PC-3 (cell line): ENCODE results near the gene DGCR2.

Source experiments
- EZH2 ChIP-seq: fragments of 300-600 bp; sonication (generic); IDR thresholded peaks from one replicate; pipeline ENCODE4 v1.6.1; 2017; ENCODE audit warnings: antibody characterized with exemption, mild to moderate bottlenecking, low read length; ENCODE audit not compliant: unreplicated experiment
- TF ChIP-seq, protein P1 (sequence below): fragments of 300-600 bp; sonication (generic); conservative IDR thresholded peaks from 2 replicates; pipeline ENCODE4 v1.5.1; 2017; ENCODE audit warnings: antibody characterized with exemption, low read depth, mild to moderate bottlenecking, low read length

DNA sequence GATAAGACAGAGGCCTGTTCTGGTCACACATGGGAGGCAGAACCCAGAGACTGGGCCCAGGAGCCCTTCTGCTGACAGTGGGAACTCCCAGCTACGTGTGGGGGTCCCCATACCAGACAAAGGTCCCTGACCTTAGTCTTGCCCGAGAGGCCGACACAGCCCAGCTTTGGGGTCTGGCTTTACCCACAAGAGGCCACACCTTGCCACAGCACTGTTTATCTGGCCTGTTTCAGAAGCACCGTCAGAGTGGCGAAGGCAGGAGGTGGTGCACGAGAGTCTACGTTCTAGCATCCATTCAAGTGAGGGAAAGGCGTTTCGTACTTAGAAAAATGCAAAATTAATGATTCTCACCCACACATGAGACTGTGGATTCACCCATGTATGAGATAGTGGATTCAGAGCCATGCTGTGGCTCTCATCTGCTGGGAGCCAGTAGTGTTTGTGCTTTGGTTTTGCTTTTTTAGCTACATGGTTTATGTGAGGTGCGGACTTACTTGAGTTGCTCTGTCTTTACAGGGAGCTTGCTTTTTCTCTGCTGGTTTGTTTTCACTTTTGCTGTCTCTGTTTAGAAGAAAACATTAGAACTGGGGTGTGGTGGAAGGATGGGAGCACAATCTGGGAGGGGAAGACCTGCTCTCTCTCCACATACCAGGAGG is 129.5 kb downstream of the DGCR2 start:
- no peak for TF ChIP-seq EZH2
- TF ChIP-seq, protein P1, sequence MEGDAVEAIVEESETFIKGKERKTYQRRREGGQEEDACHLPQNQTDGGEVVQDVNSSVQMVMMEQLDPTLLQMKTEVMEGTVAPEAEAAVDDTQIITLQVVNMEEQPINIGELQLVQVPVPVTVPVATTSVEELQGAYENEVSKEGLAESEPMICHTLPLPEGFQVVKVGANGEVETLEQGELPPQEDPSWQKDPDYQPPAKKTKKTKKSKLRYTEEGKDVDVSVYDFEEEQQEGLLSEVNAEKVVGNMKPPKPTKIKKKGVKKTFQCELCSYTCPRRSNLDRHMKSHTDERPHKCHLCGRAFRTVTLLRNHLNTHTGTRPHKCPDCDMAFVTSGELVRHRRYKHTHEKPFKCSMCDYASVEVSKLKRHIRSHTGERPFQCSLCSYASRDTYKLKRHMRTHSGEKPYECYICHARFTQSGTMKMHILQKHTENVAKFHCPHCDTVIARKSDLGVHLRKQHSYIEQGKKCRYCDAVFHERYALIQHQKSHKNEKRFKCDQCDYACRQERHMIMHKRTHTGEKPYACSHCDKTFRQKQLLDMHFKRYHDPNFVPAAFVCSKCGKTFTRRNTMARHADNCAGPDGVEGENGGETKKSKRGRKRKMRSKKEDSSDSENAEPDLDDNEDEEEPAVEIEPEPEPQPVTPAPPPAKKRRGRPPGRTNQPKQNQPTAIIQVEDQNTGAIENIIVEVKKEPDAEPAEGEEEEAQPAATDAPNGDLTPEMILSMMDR, result no peak
